Measurements from ENCODE around the gene ANO5. TPM values are rescaled to one million over a fixed set of nuclear protein-coding genes. Genes with fewer than 3 reads are reported as not detected.

ANO5 gene
- total and polyA plus RNA-seq, 2 of the 8 experiments (the other 6 are each of a cell fraction or from before 2014, with no cell fraction given), result 2.6 to 5.0 TPM

DNA sequence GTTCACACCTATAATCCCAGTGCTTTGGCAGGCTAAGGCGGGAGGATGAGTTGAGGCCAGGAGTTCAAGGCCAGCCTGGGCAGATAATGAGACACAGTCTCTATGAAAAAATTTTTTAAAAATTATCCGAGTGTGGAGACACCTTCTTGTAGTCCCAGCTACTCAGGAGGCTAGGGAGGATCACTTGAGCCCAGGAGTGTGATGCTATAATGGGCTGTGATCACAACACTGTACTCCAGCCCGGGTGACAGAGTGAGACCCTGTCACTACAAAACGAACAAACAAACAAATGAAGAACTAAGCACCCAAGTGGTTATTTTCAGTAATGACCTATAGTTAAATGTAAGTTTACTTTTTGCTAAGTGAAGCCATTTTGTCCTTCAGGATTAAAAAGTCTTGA is 32.3 kb downstream of the ANO5 start:
- H4K8ac ChIP-seq (ENCODE audit: extremely low read depth, insufficient read depth, low read length), result no peak overlapping the region
- no peak overlapping the region for H3K27ac ChIP-seq (ENCODE audit: low read depth, low read length)
- no peak overlapping the region for H3K23ac ChIP-seq (ENCODE audit: insufficient read length)
- no peak overlapping the region for H2BK20ac ChIP-seq (ENCODE audit: low read length)
- no peak overlapping the region for H4K5ac ChIP-seq (ENCODE audit: insufficient read length, low read depth, low read length)
- H3K18ac ChIP-seq (ENCODE audit: extremely low read depth, low read length), result no peak overlapping the region
- no peak overlapping the region for H4K91ac ChIP-seq (replicated peaks; ENCODE audit: insufficient read length, low read length)
- no peak overlapping the region for H2BK120ac ChIP-seq (replicated peaks; ENCODE audit: low read depth, low read length)
- no peaks in the 10 kb centered on the region for H4K20me1 ChIP-seq (replicated peaks in 1 of 2; ENCODE audit: control insufficient read depth in 1 of 2, insufficient read depth in 2 of 2, low read length in 2 of 2)
- no peak for DNase-seq (ENCODE audit: low read depth in 1 of 2, low spot score in 2 of 2)
- ChIA-PET CTCF (ENCODE audit: partially characterized antibody) (no interaction called here), POLR2A (ENCODE audit: partially characterized antibody) (no interaction called here)
- H3K9me3 ChIP-seq (ENCODE audit: insufficient read depth in 2 of 2, low read depth in 1 of 2, low read length in 1 of 2), result no peaks in the 10 kb centered on the region
- H2BK5ac ChIP-seq (ENCODE audit: low read depth, low read length), result no peak overlapping the region
- no peak overlapping the region for H3K4me2 ChIP-seq (ENCODE audit: insufficient read depth in 1 of 2, low read depth in 2 of 2, low read length in 2 of 2)
- no peak overlapping the region for H2BK12ac ChIP-seq (ENCODE audit: low read depth, low read length)
- H3K79me2 ChIP-seq (ENCODE audit: control insufficient read depth in 1 of 2, insufficient read depth in 2 of 2, low read length in 2 of 2), result no peaks in the 10 kb centered on the region
- no peak overlapping the region for H3K9ac ChIP-seq (replicated peaks in 1 of 4; ENCODE audit: extremely low read depth in 1 of 4, low read depth in 3 of 4, low read length in 3 of 4)
- H3K4me1 ChIP-seq (replicated peaks in 1 of 4; ENCODE audit: control insufficient read depth in 3 of 4, insufficient read depth in 4 of 4, low read length in 3 of 4), result no peaks in the 10 kb centered on the region
- FAIRE-seq, result no peak
- 86% methylated on average over 4 of the region's 4 CpGs; no CpG with 5 or more reads in 1 of the 2 experiments for WGBS, 2 experiments (ENCODE audit: extremely low coverage in 1 of 2, insufficient coverage in 1 of 2, insufficient read length in 1 of 2, insufficient replicate concordance in 2 of 2, low coverage in 1 of 2, low lambda C conversion rate in 2 of 2, missing lambda C conversion rate in 1 of 2)
- no peak overlapping the region for H2BK15ac ChIP-seq (ENCODE audit: low read length)
- H3K36me3 ChIP-seq (ENCODE audit: control insufficient read depth in 2 of 4, insufficient read depth in 4 of 4, low read length in 3 of 4), result no peaks in the 10 kb centered on the region
- H2AK5ac ChIP-seq (ENCODE audit: low read depth, low read length), result no peak overlapping the region
- H3K4me3 ChIP-seq (ENCODE audit: extremely low read depth in 1 of 4, insufficient read depth in 2 of 4, low read depth in 3 of 4, low read length in 4 of 4), result no peak overlapping the region
- H3K23me2 ChIP-seq (ENCODE audit: low read depth, low read length), result no peaks in the 10 kb centered on the region; the same call in 1 of the 2 replicates
- TF ChIP-seq MAX (IDR thresholded peaks at IDR 0.05) (no peak), FOSL1 (IDR thresholded peaks at IDR 0.05; ENCODE audit: insufficient read depth, low read depth, low read length) (no peak), BRCA1 (IDR thresholded peaks at IDR 0.05; ENCODE audit: low read depth, low read length) (no peak), PHF8 (conservative IDR thresholded peaks at IDR 0.05; ENCODE audit: low read depth, low read length) (no peak), SP1 (IDR thresholded peaks at IDR 0.05; ENCODE audit: low read depth, low read length) (no peak), HDAC2 (IDR thresholded peaks at IDR 0.05; ENCODE audit: borderline replicate concordance in 1 of 2, low read depth in 2 of 2, low read length in 2 of 2) (no peak), JUN (IDR thresholded peaks at IDR 0.05; ENCODE audit: low read depth, low read length) (no peak), POU5F1 (IDR thresholded peaks at IDR 0.05; ENCODE audit: low read depth, low read length) (no peak), CBX5 (IDR thresholded peaks at IDR 0.05; ENCODE audit: low read depth, low read length) (no peak), CHD2 (IDR thresholded peaks at IDR 0.05; ENCODE audit: low read length) (no peak), TEAD4 (IDR thresholded peaks at IDR 0.05; ENCODE audit: low read depth, low read length) (no peak)
- TF ChIP-seq, protein P1, sequence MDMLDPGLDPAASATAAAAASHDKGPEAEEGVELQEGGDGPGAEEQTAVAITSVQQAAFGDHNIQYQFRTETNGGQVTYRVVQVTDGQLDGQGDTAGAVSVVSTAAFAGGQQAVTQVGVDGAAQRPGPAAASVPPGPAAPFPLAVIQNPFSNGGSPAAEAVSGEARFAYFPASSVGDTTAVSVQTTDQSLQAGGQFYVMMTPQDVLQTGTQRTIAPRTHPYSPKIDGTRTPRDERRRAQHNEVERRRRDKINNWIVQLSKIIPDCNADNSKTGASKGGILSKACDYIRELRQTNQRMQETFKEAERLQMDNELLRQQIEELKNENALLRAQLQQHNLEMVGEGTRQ (IDR thresholded peaks at IDR 0.05; ENCODE audit: low read length), result no peak
- no peak overlapping the region for H3K14ac ChIP-seq (ENCODE audit: insufficient read length)
- no peak overlapping the region for H2AFZ ChIP-seq (ENCODE audit: low read length)
- H3K79me1 ChIP-seq (ENCODE audit: low read depth, low read length), result no peaks in the 10 kb centered on the region
- H3K4ac ChIP-seq (replicated peaks; ENCODE audit: insufficient read length, low read depth, low read length), result no peak overlapping the region
- no peaks in the 10 kb centered on the region for H3K27me3 ChIP-seq (replicated peaks in 1 of 4; ENCODE audit: control insufficient read depth in 3 of 4, extremely low read depth in 1 of 4, insufficient read depth in 3 of 4, low read length in 3 of 4)
- H3K56ac ChIP-seq (replicated peaks; ENCODE audit: insufficient read length, low read depth, low read length), result no peak overlapping the region

Measured in H1 (cell line).